HG02870 (cell line): ENCODE measurements around the gene TSPAN33.

ENCODE experiments used
- ATAC-seq: cut with Tn5 transposase; IDR thresholded peaks from one replicate; pipeline ENCODE4 v1.9.1; 2021; ENCODE audit warnings: mild to moderate bottlenecking, moderate library complexity; ENCODE audit not compliant: unreplicated experiment

The TSPAN33 gene

DNA sequence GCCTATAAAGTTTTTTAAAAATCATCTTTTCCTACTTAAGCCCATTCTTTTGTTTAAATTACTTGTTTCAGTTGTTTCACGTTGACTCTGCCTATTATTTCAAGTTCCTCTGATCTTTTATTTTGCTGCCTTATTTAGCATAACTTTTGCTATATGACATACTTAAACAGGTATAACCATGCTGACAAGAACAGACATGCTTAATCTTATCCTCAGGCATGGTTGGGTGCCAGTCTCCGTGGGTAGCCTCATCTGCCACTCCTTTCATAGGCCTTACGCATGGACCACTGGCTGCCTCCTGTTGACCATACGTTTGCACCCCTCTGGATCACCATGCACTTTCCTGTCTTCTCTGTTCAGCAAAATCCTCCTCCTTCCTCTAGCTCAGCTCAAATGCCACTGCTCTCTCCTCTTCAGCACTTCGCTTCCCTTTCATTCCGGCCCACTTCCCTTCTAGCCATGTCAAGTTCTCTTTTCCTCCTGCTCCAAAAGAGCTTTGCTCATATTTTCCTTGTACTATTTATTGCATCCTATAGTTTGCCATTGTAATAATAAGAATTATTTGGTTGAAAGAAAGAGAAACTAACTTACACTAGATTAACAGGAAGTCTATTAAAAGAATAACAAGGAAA lies 10.0 kb upstream of the TSPAN33 start:
- ATAC-seq, result no peak

DNA sequence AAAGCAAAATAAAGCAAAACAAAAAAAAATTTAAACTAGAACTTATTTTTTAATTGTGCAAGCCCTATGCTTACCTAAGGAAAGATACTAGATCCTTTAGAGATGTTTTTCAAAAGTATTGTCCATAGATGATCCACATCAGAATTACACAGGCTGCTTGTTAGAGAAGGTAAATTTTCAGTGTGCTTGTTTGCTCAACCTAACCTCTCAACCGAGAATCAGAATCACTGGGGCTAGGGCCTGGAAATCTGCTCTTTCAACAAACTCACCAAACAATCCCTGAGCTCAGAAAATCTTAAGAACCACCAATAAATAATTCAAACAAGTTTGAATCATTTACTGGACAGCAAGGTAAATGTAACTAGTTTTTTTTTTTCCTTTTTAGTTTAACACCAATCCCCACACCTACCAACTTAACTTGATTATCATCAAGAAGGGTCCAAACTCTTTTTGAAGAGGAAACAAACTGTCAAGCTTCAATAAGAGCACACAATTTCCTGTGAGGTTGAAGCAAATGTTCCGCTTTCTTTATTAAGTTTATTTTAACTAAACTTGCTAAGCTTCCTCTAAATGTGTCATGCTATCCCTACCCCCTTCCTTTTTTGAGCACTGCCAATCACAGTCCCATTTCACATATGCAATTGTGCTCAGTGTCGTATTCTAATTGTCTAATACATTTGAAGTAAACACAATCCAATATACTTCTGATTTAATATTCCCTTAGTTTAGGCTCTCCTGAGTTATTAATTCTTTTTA lies 7.4 kb upstream of the TSPAN33 start:
- ATAC-seq, result no peak

DNA sequence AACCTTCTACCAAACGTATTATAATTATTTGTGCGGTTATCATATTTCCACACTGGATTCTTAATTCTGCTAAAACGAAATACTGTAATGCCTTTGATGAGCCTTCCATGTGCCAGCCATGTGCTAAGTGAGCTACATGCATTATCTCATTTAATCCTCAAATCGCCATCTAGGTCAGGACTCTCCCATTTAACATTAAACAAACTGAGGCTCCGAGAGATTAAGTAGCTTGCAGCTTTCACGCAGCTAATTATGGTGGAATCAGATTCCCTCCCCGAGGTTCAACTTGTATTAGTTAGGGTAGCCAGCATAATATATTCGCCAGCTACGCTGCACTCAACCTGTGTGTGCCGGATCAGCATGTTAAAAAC lies 798 bp upstream of the TSPAN33 start:
- no peak for ATAC-seq

DNA sequence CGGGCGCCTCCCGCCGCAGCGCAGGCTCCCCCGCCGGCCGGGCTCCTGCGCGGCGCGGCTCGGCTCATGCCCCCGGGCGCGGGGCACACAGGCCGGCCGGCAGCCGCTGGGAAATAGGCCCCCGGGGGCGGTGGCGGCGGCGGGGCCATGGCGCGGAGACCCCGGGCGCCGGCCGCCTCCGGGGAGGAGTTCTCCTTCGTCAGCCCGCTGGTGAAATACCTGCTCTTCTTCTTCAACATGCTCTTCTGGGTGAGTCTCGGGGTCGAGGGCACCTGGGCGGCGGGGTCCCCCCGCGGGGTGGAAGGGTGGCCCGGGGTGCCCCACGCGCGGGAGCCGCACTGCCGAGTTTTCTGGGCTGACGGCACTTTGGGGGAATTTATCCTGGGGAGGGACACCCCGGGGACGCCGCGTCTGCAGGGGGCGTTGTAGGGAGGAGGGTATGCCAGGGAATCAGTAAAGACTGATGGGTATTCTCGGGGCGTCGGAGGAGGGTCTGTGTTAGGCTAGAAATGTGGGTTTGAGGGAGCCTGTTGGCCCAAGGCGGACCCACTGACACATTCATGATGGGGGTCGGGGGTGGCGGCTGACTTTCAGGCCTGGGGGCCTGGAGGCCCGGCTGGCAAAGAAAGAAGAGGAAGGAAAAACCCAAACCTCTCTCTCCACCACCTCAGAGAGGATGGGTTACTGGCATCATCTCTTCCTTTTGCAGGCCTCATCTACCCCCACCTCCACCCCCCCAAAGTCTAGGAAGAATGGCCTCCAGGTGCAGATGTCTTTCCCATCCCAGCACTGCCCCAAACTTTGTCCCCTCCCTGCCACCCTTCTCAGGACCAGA lies 544 bp downstream of the TSPAN33 start:
- ATAC-seq, result no peak

DNA sequence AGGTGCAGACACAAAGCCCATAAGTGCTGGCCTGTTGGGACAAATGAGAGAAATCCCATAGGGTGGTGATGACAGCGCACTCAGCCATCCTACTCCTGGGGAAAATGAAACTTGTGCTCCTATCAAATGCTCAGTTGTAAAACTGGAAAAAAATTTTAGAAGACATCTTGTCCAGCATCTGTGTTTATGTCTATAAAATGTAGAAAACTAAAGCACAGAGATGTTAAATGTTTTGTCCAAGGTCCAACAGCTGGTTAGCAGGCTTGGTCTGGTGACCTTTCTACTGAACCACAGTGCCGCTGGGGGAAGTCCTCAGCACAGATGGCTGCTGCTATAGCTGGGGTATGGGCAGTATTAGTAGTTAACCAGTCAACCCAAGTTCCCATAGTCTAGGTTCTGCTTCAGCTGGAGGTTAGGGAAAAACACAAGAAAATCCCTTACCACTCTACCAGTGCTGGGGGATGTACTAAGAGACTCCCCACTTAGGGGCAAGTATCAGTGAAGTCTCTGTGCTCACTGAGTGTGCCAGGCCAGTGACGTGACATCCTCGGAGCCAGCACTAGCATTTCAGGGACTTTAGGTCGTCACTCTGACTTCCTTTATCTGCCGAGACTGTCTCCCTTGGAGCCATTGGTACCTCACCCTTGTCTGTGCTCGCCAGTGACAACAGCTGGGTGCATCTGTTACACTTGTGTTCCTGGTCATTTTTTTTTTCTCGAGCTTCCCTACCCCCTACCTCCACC lies 1.9 kb downstream of the TSPAN33 start:
- peak; percentile 60 for ATAC-seq

DNA sequence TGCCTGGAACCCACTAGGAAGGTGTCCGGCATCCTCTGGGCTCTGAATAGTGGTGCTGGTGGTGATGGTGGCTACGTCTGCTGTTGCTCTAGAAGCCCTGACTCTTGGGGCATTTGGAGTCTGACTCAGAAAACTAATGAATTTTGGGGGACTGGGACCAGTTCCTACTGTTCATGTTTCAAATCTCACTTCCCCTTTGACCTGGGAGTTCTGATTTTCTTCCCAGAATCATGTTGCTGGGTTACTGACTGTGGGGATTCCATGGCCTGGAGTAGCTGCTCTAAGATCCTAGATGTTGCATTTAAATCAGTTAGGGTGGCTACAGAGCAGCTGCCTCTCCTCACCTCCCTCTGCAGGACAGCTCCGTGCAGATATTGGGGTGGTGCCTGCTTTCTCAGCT lies 3.2 kb downstream of the TSPAN33 start:
- no peak for ATAC-seq

DNA sequence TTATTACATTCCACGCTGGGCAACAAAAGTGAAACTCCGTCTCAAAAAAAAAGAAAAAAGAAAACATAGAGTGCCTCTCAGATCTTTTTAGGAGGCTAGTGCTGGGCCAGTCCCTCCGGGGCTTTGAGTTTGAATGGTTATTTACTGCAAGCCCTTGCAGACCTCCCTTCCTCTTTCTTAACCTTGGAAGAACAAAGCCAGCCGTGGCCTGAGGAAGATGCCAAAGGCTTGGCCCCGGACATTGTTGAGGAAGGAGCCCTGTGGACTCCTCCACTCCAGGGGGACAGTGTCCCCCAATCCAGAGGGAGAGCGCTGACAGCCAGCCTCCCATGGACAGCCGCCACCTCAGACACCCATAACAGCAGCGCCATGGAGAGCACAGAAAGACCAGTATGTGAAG lies 5.0 kb downstream of the TSPAN33 start:
- ATAC-seq, result no peak

DNA sequence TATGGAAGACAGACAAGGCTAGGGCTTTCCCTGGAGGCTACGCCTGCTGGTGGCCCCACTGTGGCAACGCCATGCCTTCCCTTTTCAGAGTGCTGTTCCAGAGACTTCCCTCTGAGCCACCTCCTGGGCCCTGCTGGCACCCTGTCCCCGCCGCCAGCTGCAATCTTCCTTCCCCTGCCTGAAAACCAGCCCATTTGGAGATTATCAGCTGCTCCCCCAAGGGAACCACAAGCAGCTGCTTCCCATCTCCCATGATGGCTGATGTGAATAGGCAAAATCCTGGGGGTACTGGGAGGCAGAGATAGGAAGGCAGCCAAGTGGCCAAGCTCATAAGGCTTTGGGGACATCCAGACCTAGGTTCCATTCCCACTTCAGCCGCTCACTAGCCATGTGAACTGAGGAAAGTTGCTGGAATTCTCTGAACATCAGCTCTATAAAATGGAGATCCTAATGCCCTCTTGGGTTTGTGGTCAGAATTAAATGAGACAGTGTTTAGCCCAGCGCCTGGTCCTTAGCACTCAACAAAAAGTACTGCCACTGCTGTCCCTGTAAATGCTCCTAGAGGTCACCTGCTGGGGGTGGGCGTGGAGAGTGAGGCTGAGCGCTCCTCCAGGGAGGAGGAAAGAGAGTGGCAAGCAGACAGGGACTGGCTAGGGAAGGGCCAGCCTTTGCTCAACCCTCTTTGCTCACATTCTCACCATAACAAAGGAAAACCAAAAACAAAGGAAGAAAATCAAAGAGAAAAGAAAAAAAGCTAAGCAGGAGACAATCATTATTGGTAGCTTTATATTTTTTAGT lies 5.9 kb downstream of the TSPAN33 start:
- ATAC-seq, result no peak

DNA sequence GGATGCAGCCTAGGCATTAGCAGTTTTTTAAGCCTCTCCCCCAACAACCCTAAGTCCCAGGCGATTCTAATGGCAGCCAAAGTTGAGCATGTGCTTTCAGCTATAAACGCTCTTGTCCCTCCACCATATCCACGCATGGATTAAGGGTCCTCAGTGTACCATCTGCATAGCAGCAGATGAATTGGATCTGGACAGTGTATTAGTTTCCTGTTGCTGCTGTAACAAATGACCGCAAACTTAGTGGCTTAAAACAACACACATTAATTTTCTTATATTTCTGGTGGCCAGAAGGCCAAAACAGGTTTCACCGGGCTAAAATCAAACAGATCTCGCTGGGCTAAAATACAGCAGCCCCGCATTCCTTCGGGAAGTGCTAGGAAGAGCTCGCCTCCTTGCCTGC lies 13.1 kb downstream of the TSPAN33 start:
- no peak for ATAC-seq

DNA sequence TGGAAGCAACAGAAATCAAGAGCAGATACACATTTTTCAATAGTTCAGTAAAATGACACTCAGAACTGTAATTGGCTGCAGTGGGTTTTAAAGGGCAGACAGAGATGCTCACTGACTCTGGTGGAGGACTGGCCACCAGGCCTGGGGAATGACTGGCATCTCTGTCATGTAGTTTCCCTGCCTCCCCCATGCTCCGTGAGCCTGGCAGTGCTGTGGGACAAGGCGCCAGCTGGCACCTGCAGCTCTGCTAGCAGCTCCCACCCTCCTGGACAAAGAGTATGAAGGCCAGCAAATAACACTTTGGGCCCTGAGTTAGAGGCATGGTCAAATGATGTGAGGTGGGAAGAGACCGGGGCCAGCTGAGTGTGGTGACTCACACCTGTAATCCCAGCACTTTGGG lies 15.0 kb downstream of the TSPAN33 start:
- no peak for ATAC-seq

DNA sequence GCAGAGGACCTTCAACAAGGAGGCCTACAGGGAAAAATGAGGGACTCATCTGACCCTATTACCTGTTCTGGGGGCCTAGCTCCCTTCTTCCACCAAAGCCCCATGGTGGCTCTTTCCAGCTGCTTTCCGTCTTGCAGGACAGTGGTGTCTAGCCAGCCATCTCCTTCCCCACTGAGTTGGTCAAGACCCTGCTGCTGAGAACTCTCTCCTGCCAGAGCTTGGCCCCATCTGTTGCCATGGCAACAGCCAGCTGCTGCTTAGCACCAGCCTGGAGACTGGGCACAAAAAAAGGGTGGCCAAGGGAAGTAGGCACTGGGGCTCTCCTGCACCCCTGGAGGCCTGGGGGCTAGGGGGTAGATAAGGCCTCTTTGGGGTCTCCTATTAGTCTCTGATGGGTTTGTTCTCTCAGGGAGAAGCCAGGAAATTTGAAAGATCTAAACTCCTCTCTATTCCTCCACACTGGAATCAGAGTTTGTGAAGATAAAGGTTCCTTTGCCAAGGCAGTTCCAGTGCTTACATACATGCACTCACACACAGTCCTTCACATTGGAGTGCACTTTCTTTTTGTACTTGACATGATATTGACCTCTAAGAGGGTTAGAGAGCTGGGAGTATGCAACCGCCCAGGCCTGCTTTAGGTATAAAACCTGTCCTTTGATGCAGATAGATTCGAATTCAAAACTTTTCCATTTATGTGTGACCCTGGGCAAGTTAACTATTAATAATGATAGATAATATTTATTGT lies 15.8 kb downstream of the TSPAN33 start:
- no peak for ATAC-seq

DNA sequence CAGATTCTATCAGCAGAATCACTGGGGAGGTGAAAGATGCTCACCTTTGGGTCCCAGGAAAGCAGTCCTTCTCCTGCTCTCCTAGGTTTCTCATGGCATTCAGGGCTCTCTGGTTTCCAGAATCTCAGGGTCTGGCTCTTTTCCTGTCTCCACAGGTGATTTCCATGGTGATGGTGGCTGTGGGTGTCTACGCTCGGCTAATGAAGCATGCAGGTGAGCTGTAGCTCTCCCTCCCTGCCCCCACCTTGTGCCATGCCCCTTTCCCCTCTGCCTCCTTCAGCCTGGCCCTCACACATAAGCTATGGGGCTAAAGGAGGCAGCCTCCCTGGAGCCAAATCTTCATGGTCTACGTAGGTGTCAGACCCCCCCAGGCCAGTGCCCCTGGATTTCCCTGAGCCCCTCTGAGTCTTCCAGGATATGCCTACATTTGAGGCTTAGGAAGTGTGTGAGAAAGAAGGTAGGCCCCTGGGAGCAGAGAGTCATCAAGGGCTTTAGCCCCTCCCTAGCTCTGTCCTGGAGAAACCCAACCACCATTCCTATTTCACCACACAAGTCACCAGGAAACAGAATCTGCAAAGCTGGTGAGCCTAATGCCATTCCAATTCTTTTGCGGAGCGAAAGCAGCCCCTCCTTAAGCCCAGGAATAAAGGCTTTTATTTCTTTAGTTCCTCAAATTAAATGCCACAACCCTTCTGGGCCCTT lies 17.2 kb downstream of the TSPAN33 start:
- ATAC-seq, result no peak

DNA sequence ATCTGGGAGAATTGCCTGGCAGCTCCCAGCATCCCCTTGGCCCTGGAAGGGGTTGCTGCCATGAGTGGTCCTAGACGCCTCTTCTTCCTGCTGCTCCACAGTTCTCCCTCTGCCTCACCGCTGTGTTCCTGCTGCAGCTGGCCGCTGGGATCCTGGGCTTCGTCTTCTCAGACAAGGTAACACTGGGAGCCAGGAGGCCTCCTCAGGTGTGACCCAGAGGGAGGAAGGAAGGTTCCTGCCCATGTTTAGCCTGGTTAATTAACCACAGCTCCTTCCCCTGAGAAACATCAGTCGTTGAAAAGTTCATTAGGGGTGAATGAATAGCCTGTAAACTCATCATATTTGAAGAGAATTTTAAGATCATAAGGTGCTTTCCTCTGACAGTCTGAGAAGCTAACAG lies 18.2 kb downstream of the TSPAN33 start:
- ATAC-seq, result no peak

DNA sequence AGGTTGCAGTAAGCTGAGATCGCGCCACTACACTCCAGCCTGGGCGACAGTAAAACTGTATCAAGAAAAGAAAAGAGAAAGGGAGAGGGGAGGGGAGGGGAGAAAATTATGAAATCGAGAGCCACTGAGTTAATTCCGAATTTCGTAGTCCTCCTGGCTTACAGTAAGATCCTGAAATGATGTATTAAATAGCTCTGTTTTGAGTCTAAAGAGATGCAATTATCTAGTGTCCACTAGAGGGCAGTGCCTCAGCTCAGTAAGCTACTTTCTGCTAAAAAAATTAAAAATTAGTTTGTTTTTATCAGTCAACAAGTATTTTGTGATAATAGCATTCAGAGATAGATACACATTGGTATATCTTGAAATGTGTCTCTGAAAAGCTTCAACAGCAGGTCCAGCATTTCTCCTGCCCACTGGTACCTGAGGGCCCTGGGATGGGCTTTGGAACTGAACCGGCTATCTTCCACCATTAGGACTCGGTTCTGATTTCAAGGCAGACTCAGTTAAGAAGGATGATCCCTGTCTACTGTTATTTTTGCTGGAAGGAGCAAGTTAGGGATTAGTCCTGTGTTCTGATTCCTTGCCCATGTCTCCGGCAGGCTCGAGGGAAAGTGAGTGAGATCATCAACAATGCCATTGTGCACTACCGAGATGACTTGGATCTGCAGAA lies 19.5 kb downstream of the TSPAN33 start:
- no peak for ATAC-seq

DNA sequence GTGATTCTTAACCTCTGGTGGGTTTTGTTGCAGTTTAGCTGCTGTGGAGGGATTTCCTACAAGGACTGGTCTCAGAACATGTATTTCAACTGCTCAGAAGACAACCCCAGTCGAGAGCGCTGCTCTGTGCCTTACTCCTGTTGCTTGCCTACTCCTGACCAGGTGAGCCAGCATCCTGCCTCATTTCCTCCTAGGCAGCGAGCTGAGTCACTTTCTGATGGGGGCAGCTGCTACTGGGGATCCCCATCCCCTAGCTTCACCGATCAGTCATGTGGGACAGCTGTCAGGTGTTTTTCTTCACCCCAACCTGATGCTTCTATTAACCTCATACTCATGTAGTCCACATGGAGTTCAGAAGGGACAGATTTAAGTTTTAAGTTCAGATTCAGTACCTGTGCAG lies 22.2 kb downstream of the TSPAN33 start:
- peak; percentile 46 for ATAC-seq

DNA sequence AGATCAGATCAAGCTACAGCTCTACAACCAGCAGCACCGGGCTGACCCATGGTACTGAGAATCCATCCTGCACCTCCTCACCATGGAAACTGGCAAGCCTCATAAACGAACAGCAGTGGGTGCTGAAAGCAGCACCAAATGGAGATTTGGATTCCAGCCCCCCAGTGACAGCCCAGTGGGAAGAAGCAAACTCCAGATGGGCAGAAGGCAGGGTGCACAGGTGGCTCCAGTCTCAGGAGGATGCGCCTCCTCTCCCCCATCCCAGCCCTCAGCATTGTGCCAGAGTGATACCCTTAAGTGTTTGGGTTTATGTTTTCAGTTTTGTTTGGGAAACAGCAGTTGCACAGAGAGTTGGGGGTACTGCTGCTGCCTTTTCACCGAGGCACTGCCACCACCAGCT lies 23.3 kb downstream of the TSPAN33 start:
- no peak for ATAC-seq

DNA sequence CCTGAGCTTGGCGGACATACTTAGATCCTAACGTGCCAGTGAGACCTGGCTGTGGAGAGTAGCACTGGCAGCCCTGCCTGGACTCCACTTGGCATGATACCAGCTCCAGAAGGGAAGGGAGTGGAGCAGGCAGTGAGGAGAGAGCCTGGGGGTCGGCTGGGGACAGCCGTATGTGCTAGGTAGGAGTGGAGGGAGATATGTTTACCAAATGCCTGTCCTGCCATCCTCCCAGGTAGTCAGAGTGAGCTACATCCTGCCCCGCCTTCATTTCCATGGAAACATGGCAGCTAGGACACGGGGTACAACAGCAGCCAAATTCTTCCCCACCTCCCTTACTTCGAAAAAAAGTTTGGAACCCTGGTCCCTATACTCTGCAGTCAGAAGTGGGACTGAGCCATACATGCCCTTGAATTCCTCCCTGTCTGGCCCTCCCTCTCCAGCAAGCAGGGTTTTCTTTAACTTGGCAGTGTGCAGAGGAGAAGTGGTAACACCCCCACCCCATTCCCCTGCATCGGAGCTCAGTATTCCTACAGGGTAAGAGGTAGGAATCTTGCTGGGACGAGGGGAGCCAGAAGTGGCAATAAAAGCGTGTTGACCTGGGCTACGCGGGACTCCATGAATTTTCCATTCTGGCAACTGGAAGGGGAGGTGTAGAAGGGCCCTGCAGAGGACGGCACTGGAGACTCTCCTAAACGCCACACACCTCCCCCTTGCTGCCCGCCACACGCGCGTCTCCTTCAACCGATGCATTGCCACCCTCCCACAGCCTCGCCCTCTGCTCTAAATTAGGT lies 23.9 kb downstream of the TSPAN33 start:
- ATAC-seq, result no peak

DNA sequence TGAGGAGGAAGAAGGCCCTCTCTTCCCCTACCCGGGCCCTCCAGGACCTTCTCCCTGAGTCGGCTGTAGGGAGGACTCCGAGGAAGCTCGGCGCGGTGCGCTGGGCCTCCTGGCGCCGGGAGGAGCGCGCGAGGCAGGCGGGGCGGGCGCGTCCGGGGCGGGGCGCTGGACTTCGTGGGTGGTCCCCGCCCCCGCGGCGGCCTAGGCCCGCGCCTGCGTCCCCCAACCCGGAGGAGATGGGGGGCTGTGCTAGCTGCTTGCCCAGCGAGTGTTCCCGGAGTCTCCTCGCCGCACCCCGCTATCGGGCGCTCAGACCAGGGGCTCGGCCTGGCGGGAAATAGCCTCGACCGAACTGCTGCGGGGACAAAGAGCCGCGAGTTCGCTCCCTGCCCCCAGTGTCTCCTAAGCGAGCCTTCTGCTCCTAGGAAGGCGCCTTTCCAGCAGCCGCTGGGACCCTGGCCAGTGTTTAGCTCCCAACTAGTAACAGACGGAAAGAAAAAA lies 24.7 kb downstream of the TSPAN33 start:
- peak; percentile 26 for ATAC-seq
